ENCODE results near the gene GLO1.

Gene GLO1

GRCh38 chr6:38702558-38703397, at the start of gene GLO1:
Gene GLO1, minus strand, starts transcription at chr6:38703145. Its CDS starts 91 bp downstream, at chr6:38703054.
- Histone ChIP-seq H3K27ac (peak within 1 kb of the TSS; percentile 87 to 99), H3K27me3 (no peaks in the 10 kb centered on the region), H3K4me3 (peak within 1 kb of the TSS; percentile 80 to 95), H3K36me3 (peaks cover 0 to 10% (median 0%) of the 10 kb centered on the region in 3 donors), H3K9me3 (no peaks in the 10 kb centered on the region), H3K4me1 (peaks cover 0 to 12% (median 2%) of the 10 kb centered on the region in 4 donors)
- peak; percentile 98 to 99 for DNase-seq
- no peak for TF ChIP-seq CTCF (IDR thresholded peaks at IDR 0.05)
- intact Hi-C loops (cut with DNase I; ENCODE audit: low total_unique reads): loop anchor here (10.0 kb wide), 1 partner anchor 68 kb away; the partner anchor contains the start of gene BTBD9

GRCh38 chr6:38750968-38751615, 48.1 kb upstream of the GLO1 start:
- intact Hi-C loops (cut with DNase I; ENCODE audit: low total_unique reads): loop anchor here (2.0 kb wide), 1 partner anchor 58 kb away; no protein-coding TSS in a partner anchor
- no peak overlapping the region for H3K4me3 ChIP-seq
- H3K9me3 ChIP-seq: no peaks in the 10 kb centered on the region
- H3K4me1 ChIP-seq: no peaks in the 10 kb centered on the region
- H3K27ac ChIP-seq: no peak overlapping the region
- no peaks in the 10 kb centered on the region for H3K36me3 ChIP-seq
- TF ChIP-seq CTCF (IDR thresholded peaks at IDR 0.05): no peak
- H3K27me3 ChIP-seq: no peaks in the 10 kb centered on the region
- DNase-seq: no peak

GRCh38 chr6:38749473-38749872, 46.5 kb upstream of the GLO1 start:
- no peak overlapping the region for H3K27ac ChIP-seq
- H3K4me3 ChIP-seq: no peak overlapping the region
- H3K9me3 ChIP-seq: no peaks in the 10 kb centered on the region
- H3K36me3 ChIP-seq: no peaks in the 10 kb centered on the region
- TF ChIP-seq CTCF (IDR thresholded peaks at IDR 0.05): no peak
- H3K27me3 ChIP-seq: no peaks in the 10 kb centered on the region
- intact Hi-C loops (cut with DNase I; ENCODE audit: low total_unique reads): no loop called here
- DNase-seq: no peak
- no peaks in the 10 kb centered on the region for H3K4me1 ChIP-seq

- Histone ChIP-seq H3K27me3 (peaks cover 0 to 4% of the 10 kb centered on the region in 2 donors), H3K36me3 (no peaks in the 10 kb centered on the region), H3K27ac (no peak overlapping the region), H3K4me1 (no peaks in the 10 kb centered on the region), H3K4me3 (no peak overlapping the region), H3K9me3 (no peaks in the 10 kb centered on the region)
- no peak for DNase-seq
- intact Hi-C loops (cut with DNase I; ENCODE audit: low total_unique reads): no loop called here
- no peak for TF ChIP-seq CTCF (IDR thresholded peaks at IDR 0.05)
Measured at GRCh38 chr6:38739532-38739931, 36.6 kb upstream of the GLO1 start.

- TF ChIP-seq CTCF (IDR thresholded peaks at IDR 0.05): no peak
- Histone ChIP-seq H3K27ac (no peak overlapping the region), H3K27me3 (no peaks in the 10 kb centered on the region), H3K4me1 (no peaks in the 10 kb centered on the region), H3K4me3 (no peak overlapping the region), H3K36me3 (no peaks in the 10 kb centered on the region), H3K9me3 (no peaks in the 10 kb centered on the region)
- intact Hi-C loops (cut with DNase I; ENCODE audit: low total_unique reads): no loop called here
- DNase-seq: no peak
Measured at GRCh38 chr6:38738261-38738660, 35.3 kb upstream of the GLO1 start.
